Peyer's patch (tissue), 4 donors: ENCODE measurements around the gene HNRNPL. TPM values are rescaled to one million over a fixed set of nuclear protein-coding genes. Genes with fewer than 3 reads are reported as not detected.

ENCODE experiments used
- DNase-seq, 3 donors: peaks; one replicate each; pipeline ENCODE4 v3.0.0-alpha.2; 2017 to 2019
- H3K27ac ChIP-seq, 4 donors: fragments of 200-600 bp; sonication (generic); one replicate each; pipeline ENCODE4 v1.5.1; 2016 to 2019
- H3K27me3 ChIP-seq, 2 donors: fragments of 200-600 bp; sonication (generic); one replicate each; pipeline ENCODE4 v1.5.1; 2019
- H3K36me3 ChIP-seq, 3 donors: fragments of 200-600 bp; sonication (generic); one replicate each; pipeline ENCODE4 v1.5.1; 2016 to 2019
- H3K4me1 ChIP-seq, 4 donors: fragments of 200-600 bp; sonication (generic); one replicate each; pipeline ENCODE4 v1.5.1; 2016 to 2019
- H3K4me3 ChIP-seq, 4 donors: fragments of 200-600 bp; sonication (generic); 1 replicate in 3 of 4; 2 replicates in 1 of 4; pipeline ENCODE4 v1.5.1; 2016 to 2019; ENCODE audit warnings: mild to moderate bottlenecking in 1 of 4
- H3K9me3 ChIP-seq, 4 donors: fragments of 200-600 bp; sonication (generic); one replicate each; pipeline ENCODE4 v1.5.1; 2016 to 2019; ENCODE audit warnings: mild to moderate bottlenecking in 1 of 4
- CTCF ChIP-seq, 6 experiments: fragments of 450-650 bp in 4 of 6; fragments of 200-600 bp in 2 of 6; sonication (generic) in 1 of 6; IDR thresholded peaks; one replicate each; pipeline ENCODE4 v1.5.1; 2017 to 2019; ENCODE audit warnings: antibody characterized with exemption in 6 of 6, mild to moderate bottlenecking in 3 of 6, moderate library complexity in 1 of 6
- POLR2A ChIP-seq, 2 donors: fragments of 450-650 bp; IDR thresholded peaks; one replicate each; pipeline ENCODE4 v1.5.1; 2017; ENCODE audit warnings: antibody characterized with exemption in 2 of 2, mild to moderate bottlenecking in 2 of 2, moderate library complexity in 2 of 2
- total RNA-seq, 4 donors: library from RNA; depleted of rRNA; stranded (reverse); fragments of >200 nt; gene quantifications; one replicate each; pipeline ENCODE4 v1.1.0, GENCODE V29; 2016

Gene HNRNPL
- total RNA-seq, 4 donors from 2014 or later: 149 to 229 (median 186) TPM

GRCh38 chr19:38869160-38869835 lies 19.5 kb upstream of the HNRNPL start:
- Histone ChIP-seq H3K9me3 (no peaks in the 10 kb centered on the region), H3K27me3 (no peaks in the 10 kb centered on the region), H3K27ac (peak overlapping the region; percentile 63 to 92 (median 74)), H3K36me3 (no peaks in the 10 kb centered on the region), H3K4me1 (peaks cover 3 to 17% (median 11%) of the 10 kb centered on the region in 4 donors), H3K4me3 (peak overlapping the region; percentile 47 to 56 (median 50))
- DNase-seq: peak in 2 of 3 donors; percentile 82
- TF ChIP-seq CTCF (IDR thresholded peaks at IDR 0.05): no peak
- no peak for TF ChIP-seq POLR2A (IDR thresholded peaks at IDR 0.05)

- H3K27ac ChIP-seq: peak overlapping the region in 1 of 4 donors; percentile 92
- peaks cover 3 to 17% (median 14%) of the 10 kb centered on the region in 4 donors for H3K4me1 ChIP-seq
- no peaks in the 10 kb centered on the region for H3K9me3 ChIP-seq
- TF ChIP-seq CTCF (IDR thresholded peaks at IDR 0.05) (no peak), POLR2A (IDR thresholded peaks at IDR 0.05) (no peak)
- H3K36me3 ChIP-seq: no peaks in the 10 kb centered on the region
- H3K27me3 ChIP-seq: no peaks in the 10 kb centered on the region
- no peak for DNase-seq
- no peak overlapping the region for H3K4me3 ChIP-seq
Measured at GRCh38 chr19:38868551-38868950, 18.8 kb upstream of the HNRNPL start.

- H3K27ac ChIP-seq: peak overlapping the region in 1 of 4 donors; percentile 83
- H3K4me1 ChIP-seq: peaks cover 3 to 25% (median 17%) of the 10 kb centered on the region in 4 donors
Measured at GRCh38 chr19:38867171-38867780, 17.5 kb upstream of the HNRNPL start.

GRCh38 chr19:38862321-38863059 lies 12.7 kb upstream of the HNRNPL start:
- H3K36me3 ChIP-seq: no peaks in the 10 kb centered on the region
- H3K4me3 ChIP-seq: no peak overlapping the region
- H3K27me3 ChIP-seq: no peaks in the 10 kb centered on the region
- TF ChIP-seq CTCF (IDR thresholded peaks at IDR 0.05) (no peak), POLR2A (IDR thresholded peaks at IDR 0.05) (no peak)
- DNase-seq: peak in 1 of 3 donors; percentile 70
- H3K9me3 ChIP-seq: no peaks in the 10 kb centered on the region
- peaks cover 3 to 33% (median 18%) of the 10 kb centered on the region in 4 donors for H3K4me1 ChIP-seq
- H3K27ac ChIP-seq: peak overlapping the region; percentile 40 to 57 (median 48)

More at GRCh38 chr19:38867171-38867780, 17.5 kb upstream of the HNRNPL start:
- no peak for DNase-seq
- no peak overlapping the region for H3K4me3 ChIP-seq
- TF ChIP-seq CTCF (IDR thresholded peaks at IDR 0.05) (no peak), POLR2A (IDR thresholded peaks at IDR 0.05) (no peak)
- H3K36me3 ChIP-seq: no peaks in the 10 kb centered on the region
- H3K9me3 ChIP-seq: no peaks in the 10 kb centered on the region
- H3K27me3 ChIP-seq: no peaks in the 10 kb centered on the region

GRCh38 chr19:38861368-38861767 lies 11.6 kb upstream of the HNRNPL start:
- peaks cover 3 to 39% (median 18%) of the 10 kb centered on the region in 4 donors for H3K4me1 ChIP-seq
- DNase-seq: no peak
- H3K9me3 ChIP-seq: no peaks in the 10 kb centered on the region
- H3K27me3 ChIP-seq: no peaks in the 10 kb centered on the region
- H3K4me3 ChIP-seq: no peak overlapping the region
- H3K36me3 ChIP-seq: no peaks in the 10 kb centered on the region
- TF ChIP-seq CTCF (IDR thresholded peaks at IDR 0.05): no peak
- no peak for TF ChIP-seq POLR2A (IDR thresholded peaks at IDR 0.05)
- H3K27ac ChIP-seq: no peak overlapping the region
